ENCODE results near the gene LEMD2. TPM values are rescaled to one million over a fixed set of nuclear protein-coding genes. Genes with fewer than 3 reads are reported as not detected.

The LEMD2 gene
- total RNA-seq (2013), result 50.4 TPM
- polyA plus RNA-seq, result 10 to 100 TPM; 11.4 to 59.5 (median 13.8) TPM
- polyA minus RNA-seq, result 31.6 and 32.3 TPM in 2 replicates
- total RNA-seq, result 30.8 to 63.6 (median 49.9) reads per million in 11 experiments

GRCh38 chr6:33788694-33789549, at the start of gene LEMD2:
LEMD2 (minus strand) TSS chr6:33789130; CDS start chr6:33789116, 14 bp downstream.
- Histone ChIP-seq H4K20me1 (ENCODE audit: insufficient read depth, low read length) (peaks cover 39% of the 10 kb centered on the region), H3K27ac (ENCODE audit: low read depth in 1 of 2, low read length in 2 of 2) (peak within 1 kb of the TSS; percentile 84 to 91), H3K27me3 (ENCODE audit: control insufficient read depth in 2 of 2, insufficient read depth in 2 of 2, low read length in 2 of 2) (peaks cover 0 to 14% of the 10 kb centered on the region in 2 donors), H3K9me3 (replicated peaks in 1 of 2; ENCODE audit: control insufficient read depth in 1 of 2, insufficient read depth in 1 of 2, low read length in 2 of 2) (no peaks in the 10 kb centered on the region), H3K4me3 (replicated peaks in 1 of 3; ENCODE audit: low read depth in 2 of 3, low read length in 3 of 3) (peak within 1 kb of the TSS; percentile 46 to 84 (median 81)), H3K4me2 (replicated peaks; ENCODE audit: extremely low read depth, low read length, poor library complexity, severe bottlenecking) (peak within 1 kb of the TSS; percentile 87), H2AFZ (ENCODE audit: insufficient read depth, low read depth, low read length, poor library complexity, severe bottlenecking) (peak within 1 kb of the TSS; percentile 77), H3K9ac (ENCODE audit: insufficient read depth, low read length, poor library complexity, severe bottlenecking) (peak within 1 kb of the TSS; percentile 99), H3K79me2 (ENCODE audit: insufficient read depth, low read length) (peaks cover 49% of the 10 kb centered on the region), H3K36me3 (replicated peaks in 1 of 2; ENCODE audit: control insufficient read depth in 1 of 2, insufficient read depth in 2 of 2, low read length in 2 of 2) (peaks cover 13 to 29% of the 10 kb centered on the region in 2 donors), H3K4me1 (ENCODE audit: control insufficient read depth in 1 of 2, insufficient read depth in 2 of 2, low read length in 2 of 2) (peaks cover 18 to 28% of the 10 kb centered on the region in 2 donors)
- peak within 1 kb of the TSS; percentile 96 to 97 for H3K4me3 Mint-ChIP-seq
- H3K4me1 Mint-ChIP-seq, result peaks cover 37% of the 10 kb centered on the region
- peaks cover 9 to 13% (median 12%) of the 10 kb centered on the region in 3 donors for H3K27me3 Mint-ChIP-seq (ENCODE audit: low read depth in 3 of 3)
- H3K36me3 Mint-ChIP-seq, result peaks cover 26% of the 10 kb centered on the region in 2 donors
- peak within 1 kb of the TSS; percentile 94 to 100 (median 98) for H3K27ac Mint-ChIP-seq
- peak; percentile 84 to 93 (median 92) for DNase-seq
- WGBS (ENCODE audit: insufficient coverage), result 3% methylated on average over 79 of the region's 86 CpGs
- H3K9me3 Mint-ChIP-seq, result peaks cover 0 to 1% (median 0%) of the 10 kb centered on the region in 7 donors
- intact Hi-C loops (cut with micrococcal nuclease), result loop anchor here in 1 of 2 donors (5.0 kb wide), 1 partner anchor 638 kb away; the partner anchor contains the start of gene RPS10
- TF ChIP-seq CTCF (IDR thresholded peaks at IDR 0.05), result peak; percentile 8

- Histone ChIP-seq H3K4me3 (replicated peaks in 1 of 3; ENCODE audit: low read depth in 2 of 3, low read length in 3 of 3) (no peak overlapping the region), H3K4me1 (ENCODE audit: control insufficient read depth in 1 of 2, insufficient read depth in 2 of 2, low read length in 2 of 2) (peaks cover 15 to 25% of the 10 kb centered on the region in 2 donors), H4K20me1 (ENCODE audit: insufficient read depth, low read length) (no peaks in the 10 kb centered on the region), H3K36me3 (replicated peaks in 1 of 2; ENCODE audit: control insufficient read depth in 1 of 2, insufficient read depth in 2 of 2, low read length in 2 of 2) (no peaks in the 10 kb centered on the region), H3K27ac (ENCODE audit: low read depth in 1 of 2, low read length in 2 of 2) (no peak overlapping the region), H3K27me3 (ENCODE audit: control insufficient read depth in 2 of 2, insufficient read depth in 2 of 2, low read length in 2 of 2) (no peaks in the 10 kb centered on the region), H3K4me2 (replicated peaks; ENCODE audit: extremely low read depth, low read length, poor library complexity, severe bottlenecking) (no peak overlapping the region), H3K79me2 (ENCODE audit: insufficient read depth, low read length) (no peaks in the 10 kb centered on the region), H2AFZ (ENCODE audit: insufficient read depth, low read depth, low read length, poor library complexity, severe bottlenecking) (no peak overlapping the region), H3K9ac (ENCODE audit: insufficient read depth, low read length, poor library complexity, severe bottlenecking) (no peak overlapping the region), H3K9me3 (replicated peaks in 1 of 2; ENCODE audit: control insufficient read depth in 1 of 2, insufficient read depth in 1 of 2, low read length in 2 of 2) (peaks cover 0 to 5% of the 10 kb centered on the region in 2 donors)
- intact Hi-C loops (cut with micrococcal nuclease), result no loop called here
- 86% methylated on average over 8 of the region's 12 CpGs for WGBS (ENCODE audit: insufficient coverage)
- no peaks in the 10 kb centered on the region for H3K36me3 Mint-ChIP-seq
- no peak for TF ChIP-seq CTCF (IDR thresholded peaks at IDR 0.05)
- H3K9me3 Mint-ChIP-seq, result peaks cover 0 to 11% (median 7%) of the 10 kb centered on the region in 7 donors
- peaks cover 3 to 16% (median 8%) of the 10 kb centered on the region in 3 donors for H3K27me3 Mint-ChIP-seq (ENCODE audit: low read depth in 3 of 3)
- peaks cover 25% of the 10 kb centered on the region for H3K4me1 Mint-ChIP-seq
- no peak overlapping the region for H3K4me3 Mint-ChIP-seq
- no peak for DNase-seq
- no peak overlapping the region for H3K27ac Mint-ChIP-seq
These were observed 49.2 kb upstream of the LEMD2 start for GRCh38 chr6:33837971-33838665.

All from CD14-positive monocyte (primary cell).